ENCODE results near the gene TXNRD2.
"Not testable (repeated sequence)": the region's sequence is repeated elsewhere in the genome, so short reads cannot be mapped to it uniquely, and the experiment has no call there.

TXNRD2 gene

DNA sequence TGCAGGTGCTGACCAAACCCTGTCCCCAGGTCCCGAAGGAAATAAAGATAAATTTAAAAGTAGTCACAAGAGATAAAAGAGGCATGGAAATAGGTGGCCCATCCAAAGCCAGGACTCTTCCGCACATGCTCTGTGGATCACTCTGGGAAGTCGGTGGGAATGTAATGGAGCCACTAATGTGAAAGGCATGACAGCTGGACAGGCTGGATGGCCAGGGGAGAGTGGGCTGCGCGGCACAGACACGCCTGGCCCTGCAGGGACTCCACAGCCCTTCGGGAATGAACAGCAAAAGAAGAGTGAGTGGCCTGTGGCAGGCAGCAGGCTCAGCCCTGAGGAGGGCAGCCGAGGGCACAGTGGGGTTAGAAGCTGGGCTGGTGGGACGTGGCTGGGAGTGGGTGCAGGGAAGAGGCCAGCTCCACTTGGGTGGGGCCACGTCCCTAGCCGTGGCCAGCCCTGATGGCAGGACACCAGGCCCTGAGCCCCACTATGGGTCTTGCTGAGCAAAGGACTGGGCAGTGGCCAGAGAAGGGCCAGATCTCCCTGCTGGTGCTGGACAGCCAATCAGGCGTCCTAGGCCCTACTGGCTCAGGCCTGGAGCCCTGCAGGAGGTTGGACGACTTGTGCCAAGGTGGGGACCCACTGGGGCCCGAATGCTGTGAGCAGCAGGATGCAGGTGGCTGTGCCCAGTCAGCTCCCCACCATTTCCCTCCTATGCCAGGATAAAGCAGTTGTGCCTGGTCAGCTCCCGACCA lies 55.6 kb downstream of the TXNRD2 start:
- TF ChIP-seq, protein P1, sequence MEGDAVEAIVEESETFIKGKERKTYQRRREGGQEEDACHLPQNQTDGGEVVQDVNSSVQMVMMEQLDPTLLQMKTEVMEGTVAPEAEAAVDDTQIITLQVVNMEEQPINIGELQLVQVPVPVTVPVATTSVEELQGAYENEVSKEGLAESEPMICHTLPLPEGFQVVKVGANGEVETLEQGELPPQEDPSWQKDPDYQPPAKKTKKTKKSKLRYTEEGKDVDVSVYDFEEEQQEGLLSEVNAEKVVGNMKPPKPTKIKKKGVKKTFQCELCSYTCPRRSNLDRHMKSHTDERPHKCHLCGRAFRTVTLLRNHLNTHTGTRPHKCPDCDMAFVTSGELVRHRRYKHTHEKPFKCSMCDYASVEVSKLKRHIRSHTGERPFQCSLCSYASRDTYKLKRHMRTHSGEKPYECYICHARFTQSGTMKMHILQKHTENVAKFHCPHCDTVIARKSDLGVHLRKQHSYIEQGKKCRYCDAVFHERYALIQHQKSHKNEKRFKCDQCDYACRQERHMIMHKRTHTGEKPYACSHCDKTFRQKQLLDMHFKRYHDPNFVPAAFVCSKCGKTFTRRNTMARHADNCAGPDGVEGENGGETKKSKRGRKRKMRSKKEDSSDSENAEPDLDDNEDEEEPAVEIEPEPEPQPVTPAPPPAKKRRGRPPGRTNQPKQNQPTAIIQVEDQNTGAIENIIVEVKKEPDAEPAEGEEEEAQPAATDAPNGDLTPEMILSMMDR (IDR thresholded peaks at IDR 0.05; ENCODE audit: extremely low read depth, insufficient read depth, missing control alignments) = no peak
- no peak for DNase-seq (ENCODE audit: low spot score)
- in situ Hi-C loops (cut with MboI; ENCODE audit: low pct_unique_long_range_greater_than_20kb, low sequenced_read_pairs, unreplicated experiment) = no loop called here

DNA sequence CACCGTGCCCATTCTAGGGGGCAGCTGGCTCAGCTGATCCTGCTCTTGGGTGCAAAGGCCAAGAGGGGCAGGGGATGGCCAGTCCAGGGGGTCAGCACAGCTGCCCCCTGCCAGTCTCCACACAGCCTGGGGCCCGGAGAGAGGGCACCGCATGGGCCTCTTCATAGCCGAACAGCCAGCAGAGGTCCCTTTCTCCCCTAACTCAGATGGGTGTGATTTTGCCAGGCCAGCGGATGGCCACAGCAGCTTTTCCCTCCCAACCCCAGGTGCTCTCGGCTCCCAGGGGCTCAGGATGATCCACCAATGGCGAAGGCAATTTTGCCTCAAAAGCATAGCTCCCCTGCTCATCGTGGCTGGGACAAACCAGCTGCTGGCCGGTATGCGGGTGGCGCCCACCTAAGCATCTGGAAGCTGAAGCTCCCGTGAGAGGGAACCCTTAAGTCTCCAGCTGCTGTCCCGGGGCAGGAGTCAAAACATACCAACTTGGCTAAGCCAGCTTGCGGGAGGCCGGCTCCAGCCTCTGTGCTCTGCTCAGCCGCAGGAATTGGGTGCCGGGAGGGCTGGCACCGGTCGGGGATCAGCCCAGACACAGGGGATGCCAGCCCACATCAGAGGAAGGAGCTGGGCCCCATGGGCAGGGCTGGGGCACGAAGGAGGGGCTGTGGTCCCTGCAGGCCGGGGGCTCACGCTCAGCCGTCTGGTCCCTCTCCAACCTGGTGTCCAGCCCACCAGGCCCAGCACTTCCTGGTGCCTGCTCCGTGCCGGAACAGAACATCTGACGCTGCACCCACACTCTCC lies 56.5 kb downstream of the TXNRD2 start:
- DNase-seq (ENCODE audit: low spot score) = no peak
- in situ Hi-C loops (cut with MboI; ENCODE audit: low pct_unique_long_range_greater_than_20kb, low sequenced_read_pairs, unreplicated experiment) = no loop called here
- TF ChIP-seq, protein P1 (IDR thresholded peaks at IDR 0.05; ENCODE audit: extremely low read depth, insufficient read depth, missing control alignments) = no peak

DNA sequence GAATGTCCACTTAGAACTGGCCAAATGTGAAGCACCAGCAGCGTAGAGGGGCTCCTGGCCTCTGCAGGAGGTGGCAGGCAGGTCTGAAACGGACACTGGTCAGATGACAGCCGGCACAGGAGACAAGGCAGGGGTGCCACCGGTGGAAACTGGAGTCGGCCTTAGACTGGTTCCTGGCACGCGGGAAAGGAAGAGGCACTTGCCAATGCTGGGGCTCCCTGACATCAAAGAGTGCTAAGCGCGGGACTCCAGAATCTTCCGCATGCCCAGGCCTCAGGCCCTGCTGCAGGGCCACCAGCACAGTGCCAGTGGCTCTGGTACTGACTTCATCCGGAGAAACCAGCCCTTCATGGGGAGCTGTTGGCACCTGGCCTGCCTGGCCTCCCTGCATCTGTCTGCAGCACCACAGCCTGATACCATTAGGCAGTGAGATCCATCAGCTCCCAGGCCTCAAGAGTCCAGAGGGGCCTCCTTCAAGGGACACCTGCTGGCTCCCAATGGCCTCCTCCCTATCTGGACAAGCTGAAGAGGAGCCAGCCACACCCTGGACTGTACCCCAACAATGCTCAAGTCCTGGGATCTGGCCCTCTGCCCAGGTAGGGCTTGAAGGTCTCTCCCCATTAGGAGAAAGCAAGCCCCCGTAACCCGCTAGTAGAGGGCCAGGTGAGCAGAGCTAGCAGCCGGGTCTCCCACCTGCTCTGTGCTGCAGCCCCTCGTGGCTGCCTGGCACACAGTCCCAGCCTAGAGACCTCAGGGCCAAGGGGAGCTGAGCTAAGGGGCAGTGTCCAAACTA lies 57.3 kb downstream of the TXNRD2 start:
- in situ Hi-C loops (cut with MboI; ENCODE audit: low pct_unique_long_range_greater_than_20kb, low sequenced_read_pairs, unreplicated experiment) = no loop called here
- TF ChIP-seq, protein P1 (IDR thresholded peaks at IDR 0.05; ENCODE audit: extremely low read depth, insufficient read depth, missing control alignments) = no peak
- no peak for DNase-seq (ENCODE audit: low spot score)

DNA sequence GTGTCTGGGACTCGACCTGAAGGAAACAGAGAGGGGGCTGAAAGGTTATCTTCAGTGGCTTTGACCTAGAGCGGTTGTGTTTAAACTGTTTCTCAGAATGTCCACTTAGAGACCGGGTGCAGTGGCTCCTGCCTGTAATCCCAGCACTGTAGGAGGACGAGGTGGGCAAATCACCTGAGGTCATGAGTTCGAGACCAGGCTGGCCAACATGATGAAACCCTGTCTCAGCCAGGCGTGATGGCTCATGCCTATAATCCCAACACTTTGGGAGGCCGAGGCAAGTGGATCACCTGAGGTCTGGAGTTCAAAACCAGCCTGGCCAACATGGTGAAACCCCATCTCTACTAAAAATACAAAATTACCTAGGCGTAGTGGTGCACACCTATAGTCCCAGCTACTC lies 58.2 kb downstream of the TXNRD2 start:
- in situ Hi-C loops (cut with MboI; ENCODE audit: low pct_unique_long_range_greater_than_20kb, low sequenced_read_pairs, unreplicated experiment); DNase-seq (ENCODE audit: low spot score): not testable (repeated sequence)

DNA sequence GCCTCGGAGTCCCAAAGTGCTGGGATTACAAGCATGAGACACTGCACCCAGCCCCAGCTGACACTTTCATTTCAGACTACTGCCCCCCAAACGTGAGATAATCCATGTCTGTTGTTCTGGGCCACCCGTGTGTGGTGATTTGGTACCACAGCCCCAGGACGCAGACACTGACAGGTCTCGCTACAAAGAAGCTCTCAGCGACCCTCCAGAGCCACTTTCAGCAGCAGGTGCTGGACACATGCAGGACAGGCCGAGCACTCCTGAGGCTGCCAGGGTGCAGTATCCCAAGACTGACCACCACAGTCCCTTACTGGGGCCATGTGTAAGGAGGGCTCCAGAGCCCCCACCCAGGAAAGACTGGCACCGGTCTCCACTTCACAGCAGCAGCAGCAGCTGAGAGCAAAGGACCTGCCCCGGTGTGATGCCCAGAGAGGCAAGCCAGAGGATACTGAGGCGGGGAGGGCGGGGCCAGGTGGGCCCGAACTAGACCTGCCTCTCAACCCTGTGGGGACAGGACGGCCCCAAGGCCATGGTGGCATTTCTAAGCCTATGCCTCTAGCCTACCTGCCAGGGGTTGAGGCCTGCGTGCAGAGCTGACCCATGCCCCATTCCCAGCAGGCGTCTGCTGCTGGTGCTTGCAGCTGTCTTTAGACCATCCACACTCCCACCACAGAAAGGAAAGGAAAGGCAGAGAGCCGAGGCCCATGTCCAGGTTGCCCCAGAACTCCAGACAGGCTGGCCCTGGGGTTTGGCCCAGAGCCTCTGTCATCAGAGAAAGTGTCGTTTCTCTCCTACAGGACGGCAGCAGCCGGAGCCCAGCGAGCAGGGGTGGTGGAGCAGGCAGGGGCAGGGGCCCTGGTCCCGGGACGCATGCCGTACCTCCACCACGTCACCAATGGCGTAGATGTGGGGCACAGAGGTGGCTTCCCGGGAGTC lies 58.9 kb downstream of the TXNRD2 start:
- in situ Hi-C loops (cut with MboI; ENCODE audit: low pct_unique_long_range_greater_than_20kb, low sequenced_read_pairs, unreplicated experiment) = no loop called here
- DNase-seq (ENCODE audit: low spot score) = no peak
- TF ChIP-seq, protein P1 (IDR thresholded peaks at IDR 0.05; ENCODE audit: extremely low read depth, insufficient read depth, missing control alignments) = no peak

DNA sequence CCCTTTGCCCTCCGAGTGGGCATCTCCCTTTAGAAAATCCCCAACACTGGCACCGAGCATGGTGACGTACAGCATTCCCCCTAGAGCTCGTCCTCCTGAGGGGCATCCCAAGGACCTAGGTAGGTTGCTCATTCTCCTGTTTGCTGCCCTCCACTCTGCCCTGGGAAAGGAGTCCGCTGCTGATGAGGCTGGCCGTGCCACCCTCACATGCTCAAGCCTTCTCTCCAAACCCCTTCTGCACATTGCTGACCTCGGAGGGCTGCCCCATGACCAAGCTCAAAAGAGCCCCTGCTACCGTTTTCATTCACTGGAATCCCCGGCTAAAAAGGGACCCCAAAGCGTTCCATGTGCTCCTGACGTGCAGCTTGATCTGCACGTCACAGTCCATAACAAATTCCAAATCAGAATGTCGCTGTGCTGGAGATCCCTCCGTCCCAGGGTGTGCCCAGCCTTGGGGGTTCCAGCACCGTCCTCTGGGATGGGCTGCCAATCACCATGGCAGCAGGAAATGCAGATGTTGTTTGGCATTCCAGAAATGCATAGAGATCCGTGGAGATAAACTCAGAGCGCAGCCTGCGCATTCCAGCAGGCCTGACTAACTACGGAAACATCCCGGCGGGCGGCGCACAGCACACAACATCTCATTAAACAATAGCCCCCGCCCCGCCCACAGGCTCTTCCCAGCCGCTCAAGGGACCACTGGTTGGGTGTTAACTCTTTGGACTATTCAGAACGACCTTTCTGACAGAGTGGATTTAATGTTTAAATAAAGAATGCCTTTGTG lies 60.6 kb downstream of the TXNRD2 start:
- no peak for DNase-seq (ENCODE audit: low spot score)
- TF ChIP-seq, protein P1 (IDR thresholded peaks at IDR 0.05; ENCODE audit: extremely low read depth, insufficient read depth, missing control alignments) = no peak
- in situ Hi-C loops (cut with MboI; ENCODE audit: low pct_unique_long_range_greater_than_20kb, low sequenced_read_pairs, unreplicated experiment) = no loop called here
